Measurements from ENCODE around the gene SENP3. TPM values are rescaled to one million over a fixed set of nuclear protein-coding genes. Genes with fewer than 3 reads are reported as not detected.

Gene SENP3
- total RNA-seq, 2 experiments from 2014 or later, result 77.6 to 100 TPM

DNA sequence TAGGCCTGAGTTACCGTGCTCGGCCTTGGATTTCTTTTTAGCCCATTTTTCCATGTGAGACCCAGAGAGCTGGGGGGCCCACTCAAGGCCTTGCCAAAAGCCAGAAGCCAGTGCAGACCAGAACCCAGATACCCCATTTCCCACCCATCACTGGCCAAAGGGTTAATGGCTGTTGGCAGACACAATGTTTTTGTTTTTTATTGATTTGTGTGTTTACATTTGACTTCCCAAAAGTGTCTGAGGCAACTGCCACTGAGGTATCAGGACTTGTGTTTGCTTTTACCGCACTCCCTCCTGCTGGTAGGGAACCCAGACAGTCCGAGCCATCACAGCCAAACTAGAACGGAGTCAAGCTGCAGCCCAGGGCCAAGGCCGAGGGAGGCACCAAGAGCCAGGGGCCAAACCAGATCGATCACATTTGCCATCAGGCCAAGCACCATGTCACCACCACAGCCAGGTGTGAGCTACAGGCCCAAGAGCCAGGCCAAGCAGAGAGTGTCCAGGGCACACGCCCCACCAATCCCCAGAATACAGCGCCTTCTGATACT is 20.6 kb upstream of the SENP3 start:
- Histone ChIP-seq H4K20me1 (ENCODE audit: insufficient read depth, low read length) (no peaks in the 10 kb centered on the region), H3K79me2 (ENCODE audit: insufficient read depth, low read depth, low read length) (no peaks in the 10 kb centered on the region), H3K36me3 (ENCODE audit: insufficient read depth, low read length) (no peaks in the 10 kb centered on the region), H3K9me2 (ENCODE audit: insufficient read depth, low read length) (no peaks in the 10 kb centered on the region), H3K27ac (ENCODE audit: low read depth, low read length, poor library complexity, severe bottlenecking) (no peak overlapping the region), H3K4me3 (ENCODE audit: low read depth, low read length, poor library complexity, severe bottlenecking) (no peak overlapping the region), H3K9me3 (ENCODE audit: low read length) (0 out of 2 replicates have a peak, but pooled peaks cover 4% of the 10 kb centered on the region), H3K4me2 (ENCODE audit: low read length) (no peak overlapping the region), H2AFZ (ENCODE audit: low read length) (no peak overlapping the region), H3K4me1 (ENCODE audit: insufficient read depth, low read length, poor library complexity, severe bottlenecking) (no peaks in the 10 kb centered on the region)
- ChIA-PET POLR2A (no interaction called here), CTCF (ENCODE audit: unreplicated experiment) (no interaction called here)
- no peak for TF ChIP-seq EZH2phosphoT487 (IDR thresholded peaks at IDR 0.05; ENCODE audit: borderline replicate concordance, low read depth, low read length)
- TF ChIP-seq, protein P1, sequence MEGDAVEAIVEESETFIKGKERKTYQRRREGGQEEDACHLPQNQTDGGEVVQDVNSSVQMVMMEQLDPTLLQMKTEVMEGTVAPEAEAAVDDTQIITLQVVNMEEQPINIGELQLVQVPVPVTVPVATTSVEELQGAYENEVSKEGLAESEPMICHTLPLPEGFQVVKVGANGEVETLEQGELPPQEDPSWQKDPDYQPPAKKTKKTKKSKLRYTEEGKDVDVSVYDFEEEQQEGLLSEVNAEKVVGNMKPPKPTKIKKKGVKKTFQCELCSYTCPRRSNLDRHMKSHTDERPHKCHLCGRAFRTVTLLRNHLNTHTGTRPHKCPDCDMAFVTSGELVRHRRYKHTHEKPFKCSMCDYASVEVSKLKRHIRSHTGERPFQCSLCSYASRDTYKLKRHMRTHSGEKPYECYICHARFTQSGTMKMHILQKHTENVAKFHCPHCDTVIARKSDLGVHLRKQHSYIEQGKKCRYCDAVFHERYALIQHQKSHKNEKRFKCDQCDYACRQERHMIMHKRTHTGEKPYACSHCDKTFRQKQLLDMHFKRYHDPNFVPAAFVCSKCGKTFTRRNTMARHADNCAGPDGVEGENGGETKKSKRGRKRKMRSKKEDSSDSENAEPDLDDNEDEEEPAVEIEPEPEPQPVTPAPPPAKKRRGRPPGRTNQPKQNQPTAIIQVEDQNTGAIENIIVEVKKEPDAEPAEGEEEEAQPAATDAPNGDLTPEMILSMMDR (conservative IDR thresholded peaks at IDR 0.05; ENCODE audit: low read length), result no peak
- intact Hi-C loops (cut with micrococcal nuclease; ENCODE audit: unreplicated experiment), result no loop called here
- DNase-seq (ENCODE audit: low spot score), result no peak
- BruUV-seq (replicated peaks), result no TSS peak

DNA sequence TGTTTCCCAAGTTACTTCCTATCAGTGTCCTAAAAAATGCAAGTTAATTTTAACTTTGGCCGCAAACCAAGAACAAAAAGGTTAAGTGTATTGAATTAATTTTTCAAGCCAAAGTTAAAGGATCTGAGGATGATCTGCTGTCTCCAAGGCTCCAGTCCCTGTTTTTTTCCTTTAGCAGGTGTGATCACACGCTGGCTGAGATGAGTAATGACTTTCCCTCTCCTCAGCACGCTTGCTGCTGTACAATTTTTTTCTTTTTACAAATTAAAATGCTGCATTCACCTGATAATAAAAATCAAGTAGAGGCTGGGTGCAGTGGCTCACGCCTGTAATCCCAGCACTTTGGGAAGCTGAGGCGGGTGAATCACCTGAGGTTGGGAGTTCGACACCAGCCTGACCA is 16.8 kb upstream of the SENP3 start:
- Histone ChIP-seq H3K4me3 (ENCODE audit: low read depth, low read length, poor library complexity, severe bottlenecking) (no peak overlapping the region), H3K4me1 (ENCODE audit: insufficient read depth, low read length, poor library complexity, severe bottlenecking) (no peaks in the 10 kb centered on the region), H2AFZ (ENCODE audit: low read length) (no peak overlapping the region), H3K79me2 (ENCODE audit: insufficient read depth, low read depth, low read length) (no peaks in the 10 kb centered on the region), H4K20me1 (ENCODE audit: insufficient read depth, low read length) (no peaks in the 10 kb centered on the region), H3K4me2 (ENCODE audit: low read length) (no peak overlapping the region), H3K9me3 (ENCODE audit: low read length) (no peaks in the 10 kb centered on the region), H3K27ac (ENCODE audit: low read depth, low read length, poor library complexity, severe bottlenecking) (no peak overlapping the region), H3K36me3 (ENCODE audit: insufficient read depth, low read length) (no peaks in the 10 kb centered on the region), H3K9me2 (ENCODE audit: insufficient read depth, low read length) (no peaks in the 10 kb centered on the region)
- no peak for TF ChIP-seq EZH2phosphoT487 (IDR thresholded peaks at IDR 0.05; ENCODE audit: borderline replicate concordance, low read depth, low read length)
- TF ChIP-seq, protein P1 (conservative IDR thresholded peaks at IDR 0.05; ENCODE audit: low read length), result no peak
- no peak for DNase-seq (ENCODE audit: low spot score)
- intact Hi-C loops (cut with micrococcal nuclease; ENCODE audit: unreplicated experiment), result no loop called here
- CTCF ChIA-PET (ENCODE audit: unreplicated experiment), result no interaction called here
- BruUV-seq (replicated peaks), result no TSS peak
- POLR2A ChIA-PET, result no interaction called here

DNA sequence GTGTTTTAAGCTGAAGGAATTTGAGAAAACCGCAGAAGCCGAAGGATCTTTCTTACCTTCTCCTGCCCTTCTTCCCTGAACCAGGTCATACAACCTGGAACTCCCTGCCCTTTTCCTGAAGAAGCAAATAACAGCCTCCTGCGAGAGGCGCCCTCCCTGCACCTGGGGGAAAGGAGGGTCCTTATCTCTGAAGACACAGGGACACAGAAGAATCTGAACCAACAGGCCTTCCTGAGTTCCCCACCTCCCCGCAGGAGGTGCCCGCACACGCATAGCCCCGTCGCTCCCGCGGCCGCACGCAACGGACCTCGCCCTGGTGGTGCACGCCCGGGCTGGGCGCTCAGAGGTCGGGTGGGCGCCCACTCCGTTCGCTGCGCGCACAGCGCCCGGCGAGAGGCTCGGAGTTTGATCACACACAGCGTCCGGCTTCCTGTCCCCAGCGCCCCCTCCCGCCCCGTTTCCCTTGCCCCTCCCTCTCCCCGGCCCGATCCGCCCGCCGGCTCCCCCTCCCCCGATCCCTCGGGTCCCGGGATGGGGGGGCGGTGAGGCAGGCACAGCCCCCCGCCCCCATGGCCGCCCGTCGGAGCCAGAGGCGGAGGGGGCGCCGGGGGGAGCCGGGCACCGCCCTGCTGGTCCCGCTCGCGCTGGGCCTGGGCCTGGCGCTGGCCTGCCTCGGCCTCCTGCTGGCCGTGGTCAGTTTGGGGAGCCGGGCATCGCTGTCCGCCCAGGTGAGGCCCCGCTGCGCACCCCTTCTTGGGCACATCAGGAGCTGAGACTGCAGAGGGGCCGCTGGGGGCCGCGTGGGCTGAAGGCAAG is 12.9 kb upstream of the SENP3 start, which contains the start of gene TNFSF12:
Gene TNFSF12 (plus strand): TSS at position 474 of the 816 bp plus-strand sequence. CDS start 96 bp downstream, at position 570.
- no peaks in the 10 kb centered on the region for H3K36me3 ChIP-seq (ENCODE audit: insufficient read depth, low read length)
- H3K9me2 ChIP-seq (ENCODE audit: insufficient read depth, low read length), result no peaks in the 10 kb centered on the region
- peaks cover 14% of the 10 kb centered on the region for H3K4me1 ChIP-seq (ENCODE audit: insufficient read depth, low read length, poor library complexity, severe bottlenecking)
- H3K27ac ChIP-seq (ENCODE audit: low read depth, low read length, poor library complexity, severe bottlenecking), result no peak within 1 kb of the TSS
- ChIA-PET POLR2A (interaction anchor here (2.0 kb wide), 1 partner anchor 12 kb away, joined by 9 read pairs; no protein-coding TSS in a partner anchor), CTCF (ENCODE audit: unreplicated experiment) (no interaction called here)
- H4K20me1 ChIP-seq (ENCODE audit: insufficient read depth, low read length), result no peaks in the 10 kb centered on the region
- H2AFZ ChIP-seq (ENCODE audit: low read length), result no peak within 1 kb of the TSS
- H3K79me2 ChIP-seq (ENCODE audit: insufficient read depth, low read depth, low read length), result no peaks in the 10 kb centered on the region
- intact Hi-C loops (cut with micrococcal nuclease; ENCODE audit: unreplicated experiment), result no loop called here
- DNase-seq (ENCODE audit: low spot score), result no peak
- H3K4me2 ChIP-seq (ENCODE audit: low read length), result no peak within 1 kb of the TSS
- no peak for TF ChIP-seq EZH2phosphoT487 (IDR thresholded peaks at IDR 0.05; ENCODE audit: borderline replicate concordance, low read depth, low read length)
- TF ChIP-seq, protein P1 (conservative IDR thresholded peaks at IDR 0.05; ENCODE audit: low read length), result no peak
- BruUV-seq (replicated peaks), result no TSS peak
- H3K4me3 ChIP-seq (ENCODE audit: low read depth, low read length, poor library complexity, severe bottlenecking), result no peak within 1 kb of the TSS
- no peaks in the 10 kb centered on the region for H3K9me3 ChIP-seq (ENCODE audit: low read length)
